ENCODE measurements around the gene MIB2.
"Not testable (repeated sequence)": the region's sequence is repeated elsewhere in the genome, so short reads cannot be mapped to it uniquely, and the experiment has no call there.

Gene MIB2

DNA sequence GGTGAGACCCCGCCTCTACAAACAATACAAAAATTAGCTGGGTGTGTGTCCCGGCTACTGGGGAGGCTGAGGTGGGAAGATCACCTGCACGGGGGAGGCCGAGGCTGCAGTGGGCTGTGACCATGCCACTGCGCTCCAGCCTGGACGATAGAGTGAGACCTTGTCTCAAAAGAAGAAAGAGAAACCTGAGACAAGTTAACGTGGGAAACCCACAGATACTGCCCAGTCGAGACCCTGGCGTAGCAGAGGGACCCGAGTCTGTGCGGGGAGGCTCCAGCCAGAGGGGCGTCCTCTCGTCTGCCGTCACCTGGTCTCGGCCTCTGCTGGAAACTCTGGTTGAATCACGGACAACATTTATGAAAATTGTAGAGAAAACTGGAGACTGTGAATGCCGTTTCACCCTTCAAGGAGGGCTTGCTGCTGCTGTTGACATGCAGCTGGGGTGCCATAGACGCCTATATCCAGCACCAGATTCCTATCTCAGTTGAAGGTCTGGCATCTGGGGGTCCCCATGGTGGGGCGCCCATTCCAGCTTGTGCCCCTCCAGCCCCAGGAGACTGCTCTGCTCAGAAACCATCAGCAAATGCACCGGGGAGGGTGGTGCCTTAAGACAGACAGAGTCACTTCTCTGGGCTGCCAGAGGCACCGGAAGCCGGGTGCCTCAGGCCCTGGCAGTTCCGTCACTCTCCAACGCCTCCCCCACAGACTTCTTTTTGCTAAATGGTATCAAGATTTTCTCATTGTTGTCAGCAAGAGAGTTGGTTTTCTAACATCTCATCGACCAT, 57.1 kb downstream of the MIB2 start:
- 0 out of 2 replicates have a peak, but pooled peaks cover under 1% of the 10 kb centered on the region for H3K4me1 ChIP-seq (ENCODE audit: insufficient read depth, low read length)
- TF ChIP-seq, protein P1, sequence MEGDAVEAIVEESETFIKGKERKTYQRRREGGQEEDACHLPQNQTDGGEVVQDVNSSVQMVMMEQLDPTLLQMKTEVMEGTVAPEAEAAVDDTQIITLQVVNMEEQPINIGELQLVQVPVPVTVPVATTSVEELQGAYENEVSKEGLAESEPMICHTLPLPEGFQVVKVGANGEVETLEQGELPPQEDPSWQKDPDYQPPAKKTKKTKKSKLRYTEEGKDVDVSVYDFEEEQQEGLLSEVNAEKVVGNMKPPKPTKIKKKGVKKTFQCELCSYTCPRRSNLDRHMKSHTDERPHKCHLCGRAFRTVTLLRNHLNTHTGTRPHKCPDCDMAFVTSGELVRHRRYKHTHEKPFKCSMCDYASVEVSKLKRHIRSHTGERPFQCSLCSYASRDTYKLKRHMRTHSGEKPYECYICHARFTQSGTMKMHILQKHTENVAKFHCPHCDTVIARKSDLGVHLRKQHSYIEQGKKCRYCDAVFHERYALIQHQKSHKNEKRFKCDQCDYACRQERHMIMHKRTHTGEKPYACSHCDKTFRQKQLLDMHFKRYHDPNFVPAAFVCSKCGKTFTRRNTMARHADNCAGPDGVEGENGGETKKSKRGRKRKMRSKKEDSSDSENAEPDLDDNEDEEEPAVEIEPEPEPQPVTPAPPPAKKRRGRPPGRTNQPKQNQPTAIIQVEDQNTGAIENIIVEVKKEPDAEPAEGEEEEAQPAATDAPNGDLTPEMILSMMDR (IDR thresholded peaks at IDR 0.05; ENCODE audit: borderline replicate concordance, extremely low read depth, low read length, poor library complexity, severe bottlenecking), result no peak
- no peak for TF ChIP-seq EZH2 (IDR thresholded peaks at IDR 0.05; ENCODE audit: borderline replicate concordance, low read depth, low read length, severe bottlenecking)
- H3K27ac ChIP-seq (ENCODE audit: low read length), result no peak overlapping the region
- H3K9me3 ChIP-seq (ENCODE audit: insufficient read depth, low read length, severe bottlenecking), result no peaks in the 10 kb centered on the region
- DNase-seq (no peak), ATAC-seq (ENCODE audit: insufficient read depth, low read depth) (no peak)
- no peaks in the 10 kb centered on the region for H3K27me3 ChIP-seq (ENCODE audit: insufficient read depth, low read length, poor library complexity)
- H3K4me3 ChIP-seq (ENCODE audit: low read depth in 1 of 2, low read length in 2 of 2), result no peak overlapping the region
- no peak overlapping the region for H2AFZ ChIP-seq (ENCODE audit: low read depth, low read length)
- H3K9ac ChIP-seq (ENCODE audit: low read depth, low read length), result no peak overlapping the region
- H4K20me1 ChIP-seq (ENCODE audit: insufficient read depth, low read length), result no peaks in the 10 kb centered on the region
- H3K79me2 ChIP-seq (ENCODE audit: insufficient read depth, low read length), result no peaks in the 10 kb centered on the region
- peaks cover 32% of the 10 kb centered on the region for H3K36me3 ChIP-seq (ENCODE audit: insufficient read depth, low read length)
- no peak overlapping the region for H3K4me2 ChIP-seq (ENCODE audit: insufficient read depth, low read length)

DNA sequence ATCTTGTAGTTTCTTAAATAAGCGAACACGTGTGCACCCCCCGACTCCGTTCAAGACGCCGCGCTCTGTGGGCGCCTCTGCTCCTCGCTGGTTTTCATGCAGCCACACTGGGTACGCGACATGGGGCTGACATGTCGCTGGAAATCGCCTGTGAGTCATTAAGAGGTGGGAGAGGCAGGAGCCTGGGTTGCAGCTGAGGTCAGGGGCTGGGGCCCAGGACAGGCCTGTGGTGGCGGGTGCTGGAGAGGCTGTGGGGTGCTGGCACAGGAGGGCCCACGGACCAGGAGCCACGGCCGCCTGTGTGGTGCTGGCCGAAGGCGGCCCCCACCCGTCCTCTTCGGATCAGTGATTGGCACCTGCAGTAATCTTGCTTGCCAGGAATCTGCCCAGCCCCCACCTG, 59.5 kb downstream of the MIB2 start:
- Histone ChIP-seq H3K4me1 (ENCODE audit: insufficient read depth, low read length) (peaks cover 20% of the 10 kb centered on the region), H3K79me2 (ENCODE audit: insufficient read depth, low read length) (peaks cover 18% of the 10 kb centered on the region), H4K20me1 (ENCODE audit: insufficient read depth, low read length) (peaks cover 10% of the 10 kb centered on the region), H3K36me3 (ENCODE audit: insufficient read depth, low read length) (peaks cover 25% of the 10 kb centered on the region)
- not testable (repeated sequence) for H3K4me3 ChIP-seq (ENCODE audit: low read depth in 1 of 2, low read length in 2 of 2); H3K27ac ChIP-seq (ENCODE audit: low read length); H3K4me2 ChIP-seq (ENCODE audit: insufficient read depth, low read length); H3K9me3 ChIP-seq (ENCODE audit: insufficient read depth, low read length, severe bottlenecking); H3K9ac ChIP-seq (ENCODE audit: low read depth, low read length); ATAC-seq (ENCODE audit: insufficient read depth, low read depth); DNase-seq; H3K27me3 ChIP-seq (ENCODE audit: insufficient read depth, low read length, poor library complexity); H2AFZ ChIP-seq (ENCODE audit: low read depth, low read length)

DNA sequence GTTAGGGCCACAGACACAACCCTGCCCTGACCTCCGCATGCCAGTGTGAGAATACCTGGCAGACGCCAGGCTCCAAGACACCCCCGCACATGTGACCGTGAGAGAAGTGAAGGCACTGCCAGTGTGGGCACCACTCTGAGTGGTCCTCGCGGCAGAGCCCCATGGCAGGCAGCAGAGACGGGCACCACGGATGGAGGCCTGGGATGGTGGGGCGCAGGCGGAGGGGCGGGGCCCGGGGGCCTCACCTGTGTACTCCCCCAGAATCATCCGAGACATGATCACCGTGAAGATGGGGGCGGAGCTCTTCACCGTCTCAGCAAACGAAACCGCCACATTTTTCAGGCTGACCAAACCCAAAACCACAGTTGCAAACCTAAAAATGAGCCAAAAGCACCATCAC, 59.9 kb downstream of the MIB2 start:
- peaks cover 20% of the 10 kb centered on the region for H3K4me1 ChIP-seq (ENCODE audit: insufficient read depth, low read length)
- not testable (repeated sequence) for H3K4me3 ChIP-seq (ENCODE audit: low read depth in 1 of 2, low read length in 2 of 2); ATAC-seq (ENCODE audit: insufficient read depth, low read depth); H3K27me3 ChIP-seq (ENCODE audit: insufficient read depth, low read length, poor library complexity); H3K9me3 ChIP-seq (ENCODE audit: insufficient read depth, low read length, severe bottlenecking); H3K4me2 ChIP-seq (ENCODE audit: insufficient read depth, low read length); H2AFZ ChIP-seq (ENCODE audit: low read depth, low read length); DNase-seq; H3K9ac ChIP-seq (ENCODE audit: low read depth, low read length); H3K27ac ChIP-seq (ENCODE audit: low read length)
- H3K79me2 ChIP-seq (ENCODE audit: insufficient read depth, low read length), result peaks cover 21% of the 10 kb centered on the region
- H3K36me3 ChIP-seq (ENCODE audit: insufficient read depth, low read length), result peaks cover 25% of the 10 kb centered on the region
- peaks cover 11% of the 10 kb centered on the region for H4K20me1 ChIP-seq (ENCODE audit: insufficient read depth, low read length)

DNA sequence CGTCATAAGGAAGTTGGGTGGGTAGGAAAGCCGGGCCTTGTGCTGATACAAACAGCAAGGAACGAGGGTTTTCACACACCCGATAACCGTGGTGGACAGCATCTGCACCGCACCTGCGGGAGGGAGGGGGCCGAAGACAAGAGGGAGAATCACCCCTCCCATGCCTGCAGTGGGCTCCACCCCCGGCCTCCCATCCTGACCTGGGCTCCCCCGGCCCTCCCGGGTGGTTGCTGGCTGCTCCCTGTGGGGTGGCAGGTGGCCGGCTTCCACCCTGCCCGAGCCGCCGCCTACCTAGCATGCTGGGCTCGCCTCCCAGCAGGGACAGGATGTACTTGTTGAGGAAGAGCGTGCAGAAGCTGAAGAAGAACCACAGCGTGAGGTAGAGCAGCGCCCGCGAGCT, 60.8 kb downstream of the MIB2 start:
- peaks cover 19% of the 10 kb centered on the region for H3K36me3 ChIP-seq (ENCODE audit: insufficient read depth, low read length)
- not testable (repeated sequence) for H2AFZ ChIP-seq (ENCODE audit: low read depth, low read length); H3K4me3 ChIP-seq (ENCODE audit: low read depth in 1 of 2, low read length in 2 of 2); H3K4me2 ChIP-seq (ENCODE audit: insufficient read depth, low read length); ATAC-seq (ENCODE audit: insufficient read depth, low read depth); H3K27me3 ChIP-seq (ENCODE audit: insufficient read depth, low read length, poor library complexity); H3K27ac ChIP-seq (ENCODE audit: low read length); DNase-seq; H3K9me3 ChIP-seq (ENCODE audit: insufficient read depth, low read length, severe bottlenecking); H3K9ac ChIP-seq (ENCODE audit: low read depth, low read length)
- H3K4me1 ChIP-seq (ENCODE audit: insufficient read depth, low read length), result peaks cover 20% of the 10 kb centered on the region
- H4K20me1 ChIP-seq (ENCODE audit: insufficient read depth, low read length), result peaks cover 19% of the 10 kb centered on the region
- peaks cover 29% of the 10 kb centered on the region for H3K79me2 ChIP-seq (ENCODE audit: insufficient read depth, low read length)

Data from DND-41 (cell line).